T47D (cell line): Measurements from ENCODE around the gene CBL.
"Not testable (repeated sequence)": the region's sequence is repeated elsewhere in the genome, so short reads cannot be mapped to it uniquely, and the experiment has no call there.

Source experiments
- DNase-seq, 2 experiments: peaks; one replicate each; pipeline versions ENCODE4 v3.0.0 to v3.0.0-alpha.2; 2011 to 2012; ENCODE audit warnings: low read depth in 1 of 2, low spot score in 1 of 2
- JUND ChIP-seq: IDR thresholded peaks from 2 replicates; pipeline ENCODE4 v1.6.1; 2012; ENCODE audit warnings: low read depth
- in situ Hi-C: cut with HindIII; loops from 2 replicates; pipeline ENCODE4 v1.10.0; 2016; ENCODE audit warnings: low sequenced_read_pairs, low pct_unique_long_range_greater_than_20kb

The CBL gene

DNA sequence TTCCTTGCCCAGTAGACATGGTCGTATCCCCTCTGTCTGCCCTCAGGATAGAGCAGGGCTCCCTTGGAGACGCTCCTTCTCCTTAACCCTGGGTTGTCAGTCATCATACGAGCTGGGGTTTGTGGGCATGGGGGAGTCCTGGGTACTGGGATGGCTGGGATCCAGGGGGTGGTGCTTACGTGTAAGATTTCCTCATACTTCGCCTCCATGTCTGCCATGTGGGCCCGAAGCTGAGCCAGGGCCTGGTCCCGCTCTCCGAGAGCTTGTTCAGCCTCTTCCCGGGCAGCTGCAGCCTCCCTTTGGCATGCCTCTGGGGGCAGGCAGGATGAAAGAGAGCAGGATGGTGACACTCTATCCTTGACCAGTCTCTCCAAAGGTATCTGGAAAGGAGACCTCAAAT, 15.6 kb upstream of the CBL start:
- in situ Hi-C loops: no loop called here
- no peak for DNase-seq
- TF ChIP-seq JUND: no peak

GRCh38 chr11:119191265-119191664, 14.9 kb upstream of the CBL start:
- DNase-seq, in situ Hi-C loops: not testable (repeated sequence)

- no peak for DNase-seq
- in situ Hi-C loops: no loop called here
- TF ChIP-seq JUND: no peak
Measured at GRCh38 chr11:119192111-119192510, 14.0 kb upstream of the CBL start.

DNA sequence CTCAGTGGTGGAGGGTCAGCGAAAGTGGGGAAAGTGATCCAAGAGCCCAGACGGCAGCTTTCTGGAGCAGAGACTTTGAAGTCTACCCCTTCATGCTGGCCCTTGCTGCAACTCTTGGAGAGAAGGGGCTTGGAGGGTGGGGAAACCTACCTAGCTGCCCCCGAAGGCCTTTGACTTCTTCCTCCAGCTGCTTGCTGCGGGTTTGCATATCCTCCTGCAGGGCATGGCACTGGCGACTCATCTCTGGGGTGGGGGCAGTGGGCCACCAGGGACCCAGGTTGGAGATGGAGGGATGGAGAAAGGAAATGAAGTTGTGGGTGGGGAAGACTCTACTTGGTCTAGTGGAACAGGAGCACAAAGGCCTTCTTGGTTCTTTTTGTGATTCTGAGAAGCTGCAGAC, 13.1 kb upstream of the CBL start:
- in situ Hi-C loops: no loop called here
- no peak for TF ChIP-seq JUND
- no peak for DNase-seq

DNA sequence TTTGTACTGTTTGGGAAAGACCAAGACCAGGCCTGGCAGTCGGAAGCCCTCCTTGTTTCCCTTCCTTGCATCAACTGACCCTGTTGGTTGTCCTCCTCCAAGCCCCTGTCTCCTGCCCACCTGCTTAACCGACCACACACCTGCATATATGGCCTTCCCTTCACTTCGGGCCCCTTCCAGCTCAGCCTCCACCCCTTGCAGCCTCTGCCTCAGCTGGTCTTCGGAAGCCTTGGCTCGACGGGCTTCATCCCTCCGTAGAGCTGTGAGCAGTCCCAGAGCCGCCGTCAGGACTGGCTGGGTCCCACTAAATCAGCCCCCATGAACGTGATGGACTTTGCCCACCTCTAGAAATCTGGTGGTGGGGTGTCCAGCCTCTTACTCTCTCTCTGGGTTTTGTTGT, 12.5 kb upstream of the CBL start:
- TF ChIP-seq JUND: no peak
- in situ Hi-C loops: no loop called here

GRCh38 chr11:119194811-119195440, 11.2 kb upstream of the CBL start:
- DNase-seq: no peak
- in situ Hi-C loops: no loop called here
- TF ChIP-seq JUND: no peak

More for the DNA sequence above, 12.5 kb upstream of the CBL start:
- no peak for DNase-seq

- in situ Hi-C loops: no loop called here
- no peak for TF ChIP-seq JUND
Measured at GRCh38 chr11:119195680-119196079, 10.5 kb upstream of the CBL start.

GRCh38 chr11:119196833-119197483, 9.2 kb upstream of the CBL start:
- peak; percentile 82 to 94 for DNase-seq
- no peak for TF ChIP-seq JUND
- in situ Hi-C loops: no loop called here

More at GRCh38 chr11:119195680-119196079, 10.5 kb upstream of the CBL start:
- peak; percentile 98 for DNase-seq

- in situ Hi-C loops: no loop called here
- TF ChIP-seq JUND: no peak
- no peak for DNase-seq
Measured at GRCh38 chr11:119198925-119199324, 7.2 kb upstream of the CBL start.

DNA sequence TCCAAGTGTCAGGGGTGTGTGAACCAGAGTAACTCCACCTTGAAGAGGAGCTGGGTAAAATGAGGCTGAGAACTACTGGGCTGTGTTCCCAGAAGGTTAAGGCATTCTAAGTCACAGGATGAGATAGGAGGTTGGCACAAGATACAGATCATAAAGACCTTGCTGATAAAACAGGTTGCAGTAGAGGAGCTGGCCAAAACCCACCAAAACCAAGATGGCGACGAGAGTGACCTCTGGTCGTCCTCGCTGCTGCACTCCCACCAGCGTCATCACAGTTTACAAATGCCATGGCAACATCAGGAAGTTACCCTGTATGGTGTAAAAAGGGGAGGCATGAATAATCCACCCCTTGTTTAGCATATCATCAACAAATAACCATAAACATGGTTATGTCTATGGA, 4.9 kb upstream of the CBL start:
- in situ Hi-C loops, DNase-seq: not testable (repeated sequence)

DNA sequence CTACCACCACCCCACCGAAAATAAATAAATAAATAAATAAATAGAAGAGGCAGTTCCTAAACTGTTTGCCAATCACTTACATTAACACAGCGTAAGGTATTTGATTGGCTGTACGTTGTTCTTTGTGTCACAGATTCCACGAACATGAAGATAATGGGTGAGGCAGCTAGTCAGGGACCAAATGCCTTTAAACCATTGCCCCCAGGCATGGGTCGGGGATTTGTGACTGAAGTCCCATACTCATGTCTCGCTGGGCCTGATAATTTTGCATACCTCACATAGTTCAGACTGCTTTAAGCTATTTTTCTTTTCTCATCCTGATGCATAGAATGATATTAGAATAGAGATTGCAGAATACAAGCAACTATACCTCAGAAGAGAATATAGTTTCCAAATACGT, 3.6 kb upstream of the CBL start:
- in situ Hi-C loops: no loop called here
- no peak for DNase-seq
- TF ChIP-seq JUND: no peak

DNA sequence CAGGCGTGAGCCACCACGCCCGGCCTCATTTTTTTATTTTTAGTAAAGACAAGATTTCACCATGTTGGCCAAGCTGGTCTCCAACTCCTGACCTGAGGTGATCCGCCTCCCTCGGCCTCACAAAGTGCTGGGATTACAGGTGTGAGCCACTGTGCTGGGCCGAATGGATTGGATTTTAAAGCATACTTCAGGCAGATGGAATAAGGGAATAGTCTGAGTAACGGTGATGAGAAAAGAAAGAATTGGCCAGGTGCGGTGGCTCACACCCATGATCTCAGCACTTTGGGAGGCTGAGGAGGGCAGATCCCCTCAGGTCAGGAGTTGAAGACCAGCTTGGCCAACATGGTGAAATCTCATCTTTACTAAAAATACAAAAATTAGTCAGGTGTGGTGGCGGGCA, 2.1 kb upstream of the CBL start:
- in situ Hi-C loops: no loop called here
- TF ChIP-seq JUND: no peak
- no peak for DNase-seq

GRCh38 chr11:119205080-119205479, 1.1 kb upstream of the CBL start:
- DNase-seq: no peak
- in situ Hi-C loops: no loop called here

More at GRCh38 chr11:119205080-119205479, 1.1 kb upstream of the CBL start:
- TF ChIP-seq JUND: no peak
